ENCODE measurements around the gene ZNF598.

The ZNF598 gene

DNA sequence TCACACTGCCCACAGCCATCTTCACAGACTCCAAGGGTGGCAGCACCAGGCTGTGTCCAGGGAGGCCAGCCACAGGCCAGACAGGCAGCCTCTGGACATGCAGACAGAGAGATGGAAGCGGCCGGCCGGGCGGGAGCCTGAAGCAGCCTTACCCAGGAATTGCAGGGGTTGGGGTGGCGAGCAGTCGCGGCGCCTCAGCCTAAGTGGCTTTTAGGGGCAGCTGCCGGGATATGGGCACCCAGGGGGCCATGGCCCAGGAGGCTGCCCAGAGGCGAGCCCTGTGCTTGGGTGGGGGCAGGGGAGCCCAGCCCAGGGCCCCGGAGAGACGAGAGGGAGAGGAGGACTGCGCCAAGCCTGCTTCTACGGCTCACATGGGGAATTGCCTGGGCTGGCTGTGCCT lies 15.6 kb upstream of the ZNF598 start:
- Histone ChIP-seq H3K36me3 (ENCODE audit: insufficient read depth, insufficient read length, low read length) (peaks cover 7% of the 10 kb centered on the region), H3K9me3 (ENCODE audit: insufficient read depth, low read length) (no peaks in the 10 kb centered on the region), H3K9ac (ENCODE audit: insufficient read length, low read depth) (peak overlapping the region; percentile 50), H3K4me1 (ENCODE audit: insufficient read depth, insufficient read length) (peaks cover 29% of the 10 kb centered on the region), H3K4me3 (ENCODE audit: insufficient read length, low read depth) (no peak overlapping the region), H3K27me3 (ENCODE audit: insufficient read depth, insufficient read length) (peaks cover 33% of the 10 kb centered on the region)
- no peak for DNase-seq (ENCODE audit: low read depth, low spot score)
- TF ChIP-seq SUZ12 (IDR thresholded peaks at IDR 0.05; ENCODE audit: extremely low read depth, insufficient read depth, insufficient read length) (no peak), YY1 (IDR thresholded peaks at IDR 0.05; ENCODE audit: insufficient read depth, insufficient read length) (no peak)

DNA sequence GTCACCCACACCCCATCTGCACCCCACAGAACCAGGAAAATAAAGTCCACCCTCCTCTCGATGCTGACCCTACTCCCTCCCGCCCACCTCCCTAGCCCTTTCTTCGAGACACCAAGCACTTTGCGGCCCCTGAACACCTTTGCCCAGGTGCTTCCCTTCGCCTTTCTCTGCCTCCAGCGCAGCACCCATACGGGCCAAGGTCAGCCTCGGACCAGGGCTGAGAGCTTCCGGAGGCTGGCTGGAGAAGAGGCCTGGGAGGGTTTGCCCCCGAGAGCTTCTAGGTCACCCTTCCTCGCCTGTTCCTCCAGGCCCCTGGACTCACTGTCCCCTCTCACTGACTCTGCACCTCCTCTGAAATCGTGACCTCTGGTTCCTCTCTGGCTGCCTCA lies 14.4 kb upstream of the ZNF598 start:
- peak overlapping the region; percentile 50 for H3K9ac ChIP-seq (ENCODE audit: insufficient read length, low read depth)
- H3K27me3 ChIP-seq (ENCODE audit: insufficient read depth, insufficient read length): peaks cover 45% of the 10 kb centered on the region

DNA sequence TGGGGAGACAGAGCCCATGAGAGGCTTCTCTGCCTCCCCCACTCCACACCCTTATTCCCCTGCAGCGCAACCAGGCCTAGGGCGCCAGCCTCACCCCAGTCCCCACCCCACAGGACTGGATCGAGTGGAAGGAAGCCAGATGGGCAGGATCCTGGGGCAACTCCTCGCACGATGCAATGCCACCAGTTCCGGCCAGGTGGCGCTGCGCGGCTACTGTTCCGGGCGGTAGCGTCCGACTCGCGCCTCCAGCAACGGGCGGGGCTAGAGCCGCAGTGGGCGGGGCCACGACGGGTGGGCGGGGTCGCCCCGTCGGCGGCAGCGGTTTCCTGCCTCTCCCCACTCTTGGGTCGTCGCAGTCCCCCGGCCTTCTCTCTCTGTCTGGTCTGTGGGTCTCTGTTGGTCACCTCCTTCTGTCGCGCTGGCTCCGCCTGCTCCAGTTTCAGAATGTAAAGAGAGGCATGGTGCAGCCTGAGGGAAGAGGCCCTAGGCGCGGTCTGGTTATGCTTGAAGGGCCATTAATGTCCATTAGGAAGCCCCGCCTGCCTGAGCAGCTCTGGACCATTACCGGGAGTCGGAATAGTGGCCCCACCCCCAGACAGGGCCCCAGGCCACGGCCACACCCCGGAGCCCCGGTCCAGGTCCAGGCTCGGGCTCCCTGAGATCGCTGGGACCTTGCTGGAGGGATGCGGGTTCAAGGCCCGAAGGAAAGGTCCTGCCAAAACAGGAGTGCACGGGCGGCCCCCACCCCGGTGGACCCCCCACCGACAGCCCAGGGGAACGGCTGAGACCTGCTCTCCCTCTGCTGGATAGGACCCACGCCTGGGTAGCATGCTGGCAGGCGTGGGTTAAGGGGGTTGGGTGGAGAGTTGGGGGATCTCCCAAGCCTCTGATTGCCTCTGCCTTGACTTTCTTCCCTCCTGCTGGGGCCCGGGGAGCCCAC lies 13.7 kb upstream of the ZNF598 start:
- Histone ChIP-seq H3K9me3 (ENCODE audit: insufficient read depth, low read length) (no peaks in the 10 kb centered on the region), H3K27me3 (ENCODE audit: insufficient read depth, insufficient read length) (peaks cover 49% of the 10 kb centered on the region), H3K4me3 (ENCODE audit: insufficient read length, low read depth) (peak overlapping the region; percentile 30), H3K36me3 (ENCODE audit: insufficient read depth, insufficient read length, low read length) (no peaks in the 10 kb centered on the region), H3K4me1 (ENCODE audit: insufficient read depth, insufficient read length) (peaks cover 31% of the 10 kb centered on the region), H3K9ac (ENCODE audit: insufficient read length, low read depth) (peak overlapping the region; percentile 79)
- DNase-seq (ENCODE audit: low read depth, low spot score): peak; percentile 78
- TF ChIP-seq SUZ12 (IDR thresholded peaks at IDR 0.05; ENCODE audit: extremely low read depth, insufficient read depth, insufficient read length) (no peak), ZNF274 (IDR thresholded peaks at IDR 0.05; ENCODE audit: low read depth, low read length) (no peak), YY1 (IDR thresholded peaks at IDR 0.05; ENCODE audit: insufficient read depth, insufficient read length) (no peak)

More for the DNA sequence above, 14.4 kb upstream of the ZNF598 start:
- Histone ChIP-seq H3K9me3 (ENCODE audit: insufficient read depth, low read length) (no peaks in the 10 kb centered on the region), H3K4me1 (ENCODE audit: insufficient read depth, insufficient read length) (peaks cover 31% of the 10 kb centered on the region), H3K4me3 (ENCODE audit: insufficient read length, low read depth) (peak overlapping the region; percentile 11), H3K36me3 (ENCODE audit: insufficient read depth, insufficient read length, low read length) (no peaks in the 10 kb centered on the region)
- TF ChIP-seq ZNF274 (IDR thresholded peaks at IDR 0.05; ENCODE audit: low read depth, low read length) (no peak), SUZ12 (IDR thresholded peaks at IDR 0.05; ENCODE audit: extremely low read depth, insufficient read depth, insufficient read length) (no peak), YY1 (IDR thresholded peaks at IDR 0.05; ENCODE audit: insufficient read depth, insufficient read length) (no peak)
- no peak for DNase-seq (ENCODE audit: low read depth, low spot score)

DNA sequence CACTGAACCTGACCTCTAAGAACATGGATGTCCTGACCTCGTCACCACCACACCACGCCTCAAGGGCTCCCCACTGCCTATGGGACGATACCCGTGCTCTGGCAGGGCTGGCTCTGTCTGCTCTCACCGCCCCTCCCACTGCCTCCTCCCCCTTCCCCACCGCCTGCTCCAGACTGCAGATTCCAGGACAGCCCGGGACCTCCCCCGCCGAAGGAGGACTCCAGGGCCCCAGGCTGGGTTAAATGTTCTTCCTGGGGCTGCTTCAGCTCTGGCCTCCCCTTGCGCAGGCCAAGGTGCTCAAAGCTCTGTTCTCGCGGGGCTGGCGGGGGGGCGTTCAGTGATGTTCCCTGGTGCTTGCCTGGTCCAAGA lies 13.1 kb upstream of the ZNF598 start:
- no peaks in the 10 kb centered on the region for H3K36me3 ChIP-seq (ENCODE audit: insufficient read depth, insufficient read length, low read length)
- TF ChIP-seq SUZ12 (IDR thresholded peaks at IDR 0.05; ENCODE audit: extremely low read depth, insufficient read depth, insufficient read length): no peak
- no peak for TF ChIP-seq YY1 (IDR thresholded peaks at IDR 0.05; ENCODE audit: insufficient read depth, insufficient read length)
- TF ChIP-seq ZNF274 (IDR thresholded peaks at IDR 0.05; ENCODE audit: low read depth, low read length): no peak
- H3K27me3 ChIP-seq (ENCODE audit: insufficient read depth, insufficient read length): peaks cover 47% of the 10 kb centered on the region
- H3K9ac ChIP-seq (ENCODE audit: insufficient read length, low read depth): peak overlapping the region; percentile 79
- peak overlapping the region; percentile 30 for H3K4me3 ChIP-seq (ENCODE audit: insufficient read length, low read depth)
- H3K4me1 ChIP-seq (ENCODE audit: insufficient read depth, insufficient read length): peaks cover 27% of the 10 kb centered on the region
- DNase-seq (ENCODE audit: low read depth, low spot score): peak; percentile 36
- no peaks in the 10 kb centered on the region for H3K9me3 ChIP-seq (ENCODE audit: insufficient read depth, low read length)

DNA sequence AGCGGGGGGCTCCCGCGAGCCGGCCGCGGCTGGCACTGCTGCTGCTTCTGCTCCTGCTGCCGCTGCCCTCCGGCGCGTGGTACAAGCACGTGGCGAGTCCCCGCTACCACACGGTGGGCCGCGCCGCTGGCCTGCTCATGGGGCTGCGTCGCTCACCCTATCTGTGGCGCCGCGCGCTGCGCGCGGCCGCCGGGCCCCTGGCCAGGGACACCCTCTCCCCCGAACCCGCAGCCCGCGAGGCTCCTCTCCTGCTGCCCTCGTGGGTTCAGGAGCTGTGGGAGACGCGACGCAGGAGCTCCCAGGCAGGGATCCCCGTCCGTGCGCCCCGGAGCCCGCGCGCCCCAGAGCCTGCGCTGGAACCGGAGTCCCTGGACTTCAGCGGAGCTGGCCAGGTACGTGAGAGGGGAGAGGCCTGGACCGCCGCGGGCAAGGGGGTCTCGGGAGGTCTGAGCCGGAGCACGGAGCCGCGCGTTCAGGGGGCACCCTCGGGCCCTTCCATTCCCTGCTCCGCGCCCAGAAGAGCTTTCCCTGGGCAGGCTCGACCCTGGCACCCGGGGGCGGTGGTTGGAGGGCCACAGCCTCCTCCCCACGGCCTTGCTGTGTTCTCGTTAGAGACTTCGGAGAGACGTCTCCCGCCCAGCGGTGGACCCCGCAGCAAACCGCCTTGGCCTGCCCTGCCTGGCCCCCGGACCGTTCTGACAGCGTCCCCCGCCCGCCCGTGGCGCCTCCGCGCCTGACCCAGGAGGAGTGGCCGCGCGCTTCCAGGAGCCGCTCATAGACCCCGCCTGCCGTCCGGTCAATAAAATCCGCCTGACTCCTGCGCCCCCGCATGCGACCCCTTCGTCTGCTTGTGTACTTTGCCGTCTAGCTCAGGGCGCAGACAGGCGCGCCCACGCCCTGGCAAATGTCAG lies 10.6 kb upstream of the ZNF598 start:
- no peaks in the 10 kb centered on the region for H3K36me3 ChIP-seq (ENCODE audit: insufficient read depth, insufficient read length, low read length)
- peaks cover 29% of the 10 kb centered on the region for H3K27me3 ChIP-seq (ENCODE audit: insufficient read depth, insufficient read length)
- TF ChIP-seq SUZ12 (IDR thresholded peaks at IDR 0.05; ENCODE audit: extremely low read depth, insufficient read depth, insufficient read length): no peak
- no peak for TF ChIP-seq YY1 (IDR thresholded peaks at IDR 0.05; ENCODE audit: insufficient read depth, insufficient read length)
- no peak for TF ChIP-seq ZNF274 (IDR thresholded peaks at IDR 0.05; ENCODE audit: low read depth, low read length)
- H3K9ac ChIP-seq (ENCODE audit: insufficient read length, low read depth): peak overlapping the region; percentile 79
- no peaks in the 10 kb centered on the region for H3K9me3 ChIP-seq (ENCODE audit: insufficient read depth, low read length)
- H3K4me1 ChIP-seq (ENCODE audit: insufficient read depth, insufficient read length): peaks cover 18% of the 10 kb centered on the region
- no peak for DNase-seq (ENCODE audit: low read depth, low spot score)
- H3K4me3 ChIP-seq (ENCODE audit: insufficient read length, low read depth): peak overlapping the region; percentile 56

GRCh38 chr16:2019518-2019920 lies 9.9 kb upstream of the ZNF598 start, which contains the start of gene NPW:
Gene NPW (plus strand): TSS chr16:2019785.
- Histone ChIP-seq H3K9me3 (ENCODE audit: insufficient read depth, low read length) (no peaks in the 10 kb centered on the region), H3K27me3 (ENCODE audit: insufficient read depth, insufficient read length) (peaks cover 25% of the 10 kb centered on the region), H3K4me3 (ENCODE audit: insufficient read length, low read depth) (peak within 1 kb of the TSS; percentile 56), H3K4me1 (ENCODE audit: insufficient read depth, insufficient read length) (peaks cover 14% of the 10 kb centered on the region), H3K9ac (ENCODE audit: insufficient read length, low read depth) (peak within 1 kb of the TSS; percentile 79), H3K36me3 (ENCODE audit: insufficient read depth, insufficient read length, low read length) (no peaks in the 10 kb centered on the region)
- TF ChIP-seq SUZ12 (IDR thresholded peaks at IDR 0.05; ENCODE audit: extremely low read depth, insufficient read depth, insufficient read length) (no peak), YY1 (IDR thresholded peaks at IDR 0.05; ENCODE audit: insufficient read depth, insufficient read length) (no peak), ZNF274 (IDR thresholded peaks at IDR 0.05; ENCODE audit: low read depth, low read length) (no peak)
- no peak for DNase-seq (ENCODE audit: low read depth, low spot score)
